ENCODE data around the gene SLC25A19.

SLC25A19 gene

GRCh38 chr17:75239778-75240393, 49.3 kb downstream of the SLC25A19 start:
- no peak for DNase-seq

GRCh38 chr17:75239214-75239613, 50.0 kb downstream of the SLC25A19 start:
- DNase-seq = no peak

- DNase-seq = peak; percentile 54
Observed at GRCh38 chr17:75238684-75239191, 50.5 kb downstream of the SLC25A19 start.

GRCh38 chr17:75238020-75238580, 51.1 kb downstream of the SLC25A19 start:
- DNase-seq = no peak

GRCh38 chr17:75237100-75238014, 51.9 kb downstream of the SLC25A19 start:
- no peak for DNase-seq

- no peak for DNase-seq
Observed at GRCh38 chr17:75232786-75233185, 56.4 kb downstream of the SLC25A19 start.

- DNase-seq = no peak
Observed at GRCh38 chr17:75231741-75232464, 57.3 kb downstream of the SLC25A19 start.

GRCh38 chr17:75231071-75231470, 58.2 kb downstream of the SLC25A19 start:
- no peak for DNase-seq

- no peak for DNase-seq
Observed at GRCh38 chr17:75228847-75229246, 60.4 kb downstream of the SLC25A19 start.

- no peak for DNase-seq
Observed at GRCh38 chr17:75228305-75228704, 60.9 kb downstream of the SLC25A19 start.

- no peak for DNase-seq
Observed at GRCh38 chr17:75227729-75228128, 61.5 kb downstream of the SLC25A19 start.

GRCh38 chr17:75225016-75225415, 64.2 kb downstream of the SLC25A19 start:
- no peak for DNase-seq
